Raji (cell line): ENCODE results near the gene PRPF40B.

Experiments
- POLR2A ChIP-seq: IDR thresholded peaks from 2 replicates; pipeline ENCODE4 v1.6.1; 2011; ENCODE audit warnings: low read depth, low read length, control low read depth; ENCODE audit not compliant: insufficient read depth

Gene PRPF40B

DNA sequence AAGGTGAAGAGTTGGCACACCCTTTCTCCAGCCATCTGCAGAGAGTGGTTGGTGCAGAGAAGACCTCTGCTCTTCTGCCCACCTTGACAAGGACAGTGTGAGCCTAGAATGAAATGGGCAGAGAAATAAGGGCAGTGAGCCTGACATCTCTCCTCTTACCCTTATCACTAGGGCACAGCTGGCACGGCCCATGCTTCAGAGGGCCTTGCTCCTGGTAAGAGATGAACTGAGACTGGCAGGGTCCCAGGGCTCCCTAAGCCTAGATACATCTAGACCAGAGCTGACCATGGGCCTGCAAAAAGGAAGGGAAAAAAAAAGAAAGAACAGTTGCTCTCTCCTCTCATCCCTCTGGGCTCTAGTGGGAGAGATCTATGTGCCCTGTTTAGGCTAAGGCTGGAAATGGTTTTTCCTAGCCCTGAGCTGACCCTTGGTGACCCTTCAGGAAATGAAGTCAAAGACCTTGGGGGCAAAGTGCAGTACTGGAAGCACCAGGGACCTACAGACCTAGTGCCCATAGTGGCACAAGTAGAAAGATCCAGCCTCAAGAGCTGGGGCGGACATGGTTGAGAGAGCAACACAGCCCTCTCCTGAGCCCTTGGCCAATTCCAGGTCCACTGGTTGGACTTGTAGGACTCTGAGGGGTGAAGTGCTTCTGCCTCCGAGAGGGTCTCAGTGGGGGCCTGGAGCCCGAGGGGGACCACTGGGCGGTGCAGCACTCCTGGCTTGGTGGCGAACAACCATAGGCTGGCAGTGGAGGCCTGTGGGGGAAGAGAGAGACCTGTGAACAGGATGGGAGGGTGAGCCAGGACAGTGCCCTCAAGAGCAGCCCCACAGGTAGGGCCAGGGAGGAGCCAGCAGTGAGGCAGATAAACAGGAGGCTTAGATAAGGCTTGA, 22.0 kb downstream of the PRPF40B start:
- TF ChIP-seq POLR2A, result no peak

DNA sequence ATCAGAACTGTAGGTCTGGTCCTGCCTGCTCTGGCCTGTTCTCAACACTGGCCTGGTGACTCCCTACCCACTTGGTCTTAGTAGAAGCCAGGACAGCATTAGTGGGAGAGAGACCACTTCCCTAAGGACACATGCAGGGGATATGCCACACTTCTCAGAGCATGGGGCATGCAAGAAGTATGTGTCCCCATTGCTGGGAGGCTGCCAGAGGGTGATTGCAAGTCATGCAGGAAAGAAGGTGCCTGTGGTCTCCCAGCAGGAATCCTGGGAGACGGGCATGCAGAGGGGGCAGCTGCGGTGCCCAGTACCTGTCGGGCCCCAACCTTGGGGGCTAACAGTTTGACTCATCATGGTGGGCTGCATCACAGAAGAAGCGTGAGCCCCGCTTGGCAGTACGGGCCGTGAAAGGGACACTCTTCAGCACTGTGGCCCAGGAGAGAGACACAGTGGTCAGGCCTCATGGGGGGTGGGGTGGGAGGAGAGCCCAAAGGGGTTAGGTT, 23.0 kb downstream of the PRPF40B start:
- TF ChIP-seq POLR2A, result no peak

DNA sequence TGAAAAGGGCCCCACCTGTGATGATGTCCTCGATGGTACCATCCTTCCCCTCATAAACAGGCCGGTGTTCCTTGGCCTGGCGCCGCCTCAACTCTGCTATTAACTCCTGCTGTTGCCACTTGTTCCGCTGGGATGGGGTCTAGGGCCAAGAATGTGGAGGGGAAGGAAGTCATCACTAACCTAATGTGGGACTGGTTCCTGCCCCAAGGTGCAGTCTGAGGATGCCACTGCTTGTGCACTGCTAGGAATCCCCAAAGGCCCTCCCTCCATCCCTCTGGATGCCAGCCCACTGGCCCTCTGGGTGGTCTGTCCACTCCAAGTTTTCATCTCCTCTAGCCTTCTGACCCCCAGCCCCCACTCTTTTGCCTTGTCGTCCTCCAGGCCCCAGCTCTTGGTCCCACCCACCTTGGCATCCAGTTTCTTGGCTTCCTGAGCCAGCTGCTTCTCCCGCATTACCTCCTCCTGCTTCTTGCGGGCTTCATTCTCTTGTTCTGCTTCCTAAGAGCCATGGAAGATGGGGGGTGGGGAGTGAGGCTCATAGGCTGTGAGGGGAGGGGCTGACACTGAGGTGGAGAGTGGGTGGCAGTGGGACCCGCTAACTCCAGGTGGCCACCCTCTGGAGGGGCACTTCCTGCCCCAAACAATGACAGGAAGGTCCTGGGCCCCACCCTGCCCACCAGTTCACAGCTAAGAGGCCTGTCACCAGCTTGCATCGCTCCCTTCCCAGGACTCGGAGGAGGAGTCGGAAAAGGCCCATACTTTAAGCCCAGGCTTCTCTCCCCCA, 23.7 kb downstream of the PRPF40B start:
- no peak for TF ChIP-seq POLR2A

DNA sequence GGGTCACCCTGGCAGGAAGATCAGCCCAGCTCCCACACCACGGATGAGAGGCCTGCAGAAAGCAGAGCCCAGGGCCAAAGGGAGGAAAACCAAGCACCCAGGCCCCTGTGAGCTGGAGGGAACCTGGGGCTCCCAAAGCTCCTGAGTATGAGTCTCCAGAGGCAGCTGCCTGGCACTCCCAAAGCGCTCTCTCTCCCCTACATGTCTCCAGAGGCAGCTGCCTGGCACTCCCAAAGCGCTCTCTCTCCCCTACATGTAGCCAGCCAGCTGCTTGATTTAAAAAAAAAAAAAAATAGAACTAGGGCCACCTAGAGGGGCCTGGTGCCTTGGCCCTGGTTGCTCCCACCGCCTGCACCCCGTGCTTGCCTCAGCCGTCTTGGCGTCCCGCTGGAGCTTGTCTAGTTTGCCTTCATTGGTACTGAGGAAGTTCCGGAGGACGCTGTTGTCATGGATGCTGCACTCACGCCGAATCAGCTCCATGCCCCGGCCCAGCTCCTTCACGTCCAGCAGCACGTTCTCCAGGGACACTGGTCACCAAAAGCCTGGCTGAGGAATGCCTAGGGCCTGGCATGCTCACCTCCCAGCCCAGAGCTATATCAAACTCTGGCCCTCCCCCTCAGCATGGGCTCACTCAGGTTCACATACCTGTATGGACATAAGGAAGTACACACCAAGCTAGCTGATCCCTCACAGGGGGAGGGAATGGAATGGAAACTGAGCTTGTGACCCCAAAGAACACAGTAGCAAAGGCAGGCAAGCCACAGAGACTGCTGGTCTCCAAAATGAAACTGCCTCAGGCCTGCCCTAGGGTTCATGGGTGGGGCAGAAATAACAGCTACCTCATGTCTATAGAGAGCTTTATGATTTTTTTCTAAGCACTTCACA, 24.7 kb downstream of the PRPF40B start:
- no peak for TF ChIP-seq POLR2A

DNA sequence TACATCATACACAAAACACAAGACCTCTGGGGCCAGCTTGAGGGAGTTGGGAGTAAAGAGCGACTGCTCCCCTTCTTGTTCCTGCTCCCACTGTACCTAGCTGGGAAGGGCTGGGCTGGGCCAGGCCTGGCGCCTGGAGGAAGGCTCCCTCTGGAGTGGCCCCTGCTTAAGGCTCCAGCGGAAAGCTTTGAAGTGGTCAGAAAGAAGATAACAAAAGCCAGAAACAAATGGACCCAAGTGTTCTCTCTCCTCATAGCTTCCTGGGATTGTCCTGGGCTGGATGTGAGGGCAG, 25.3 kb downstream of the PRPF40B start:
- TF ChIP-seq POLR2A, result no peak

DNA sequence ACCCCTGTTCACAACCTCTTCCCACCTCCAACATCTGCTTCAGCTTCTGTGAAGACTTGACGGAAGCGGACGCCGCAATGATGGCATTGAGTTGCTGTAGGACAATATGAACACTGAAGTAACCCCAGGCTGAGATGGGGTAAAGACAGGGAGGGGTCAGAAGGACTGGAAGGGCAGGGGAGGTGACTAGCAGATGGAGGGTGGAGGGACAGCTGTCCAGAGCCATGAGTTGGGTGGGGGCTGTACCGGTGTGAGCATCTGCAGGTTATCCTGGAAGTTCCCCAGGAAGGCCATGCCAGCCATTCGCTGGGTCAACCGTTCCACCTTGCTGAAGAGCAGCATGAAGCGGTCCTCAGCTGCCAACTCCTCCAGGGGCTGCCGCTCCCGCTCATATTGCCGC, 26.1 kb downstream of the PRPF40B start:
- no peak for TF ChIP-seq POLR2A

DNA sequence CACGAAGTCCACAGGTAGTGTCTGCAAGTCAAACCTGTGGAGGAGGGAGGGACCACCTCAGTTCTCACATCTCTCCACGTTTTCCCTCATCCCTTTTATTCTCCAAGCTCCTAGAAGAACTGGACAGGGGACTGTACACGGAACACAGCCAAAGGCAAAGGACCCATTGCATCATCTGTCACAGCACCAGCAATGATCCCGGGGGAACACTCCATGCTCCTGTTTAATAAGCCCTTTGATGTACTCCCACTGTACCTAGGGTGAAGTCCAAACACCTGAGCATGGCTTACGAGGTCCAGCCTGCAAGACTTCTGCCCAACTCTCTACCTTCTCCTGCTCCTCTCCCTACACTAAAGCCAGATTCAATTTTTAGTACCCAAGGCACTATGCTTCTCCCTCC, 26.5 kb downstream of the PRPF40B start:
- no peak for TF ChIP-seq POLR2A

DNA sequence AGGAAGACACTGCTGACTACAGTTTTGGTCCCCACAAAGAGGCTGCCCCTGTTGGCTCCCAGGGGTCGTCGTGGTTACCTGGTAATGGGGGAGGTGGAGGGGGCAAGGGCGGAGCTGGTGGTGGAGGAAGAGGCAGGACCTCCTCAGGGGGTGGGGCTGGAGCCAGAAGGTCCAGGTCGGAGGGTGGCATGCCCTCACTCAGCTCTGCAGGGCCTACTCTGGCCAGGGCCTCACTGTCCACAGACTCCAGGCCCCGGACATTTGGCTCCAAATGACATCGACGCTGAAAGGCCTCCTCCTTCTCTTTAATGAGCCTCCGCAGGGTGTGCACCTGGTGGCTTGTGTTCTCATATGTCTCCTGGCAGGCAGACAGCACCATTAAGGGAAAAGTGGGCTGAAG, 28.5 kb downstream of the PRPF40B start:
- no peak for TF ChIP-seq POLR2A

DNA sequence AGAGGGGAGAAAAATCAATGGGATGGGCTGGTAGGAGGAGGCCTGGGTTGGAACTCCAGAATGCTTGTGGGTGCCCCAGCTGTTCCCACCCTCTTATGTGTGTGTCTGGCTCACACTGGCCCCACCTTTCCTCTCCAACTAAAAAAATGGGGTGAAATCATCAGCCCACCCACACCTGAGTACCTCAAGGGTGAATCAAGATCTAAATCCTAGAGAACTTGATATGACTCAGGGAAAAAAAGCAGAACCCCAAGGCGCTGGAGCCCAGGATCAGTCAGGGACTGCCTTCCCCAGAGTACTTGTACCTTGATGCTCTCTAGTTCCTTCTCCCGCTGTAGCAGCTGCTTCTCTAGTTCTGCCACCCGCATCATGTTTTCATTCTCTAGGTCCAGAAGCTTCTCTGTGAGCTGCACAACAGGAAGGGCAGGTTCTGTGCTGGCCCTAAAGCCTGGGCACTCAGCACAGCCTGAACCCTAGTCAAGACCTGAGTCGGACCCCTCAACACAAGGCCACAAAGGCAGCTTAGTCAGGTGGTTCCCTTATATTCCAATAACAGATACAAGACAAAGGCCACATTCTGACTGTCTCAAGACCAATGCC, 29.7 kb downstream of the PRPF40B start:
- no peak for TF ChIP-seq POLR2A

DNA sequence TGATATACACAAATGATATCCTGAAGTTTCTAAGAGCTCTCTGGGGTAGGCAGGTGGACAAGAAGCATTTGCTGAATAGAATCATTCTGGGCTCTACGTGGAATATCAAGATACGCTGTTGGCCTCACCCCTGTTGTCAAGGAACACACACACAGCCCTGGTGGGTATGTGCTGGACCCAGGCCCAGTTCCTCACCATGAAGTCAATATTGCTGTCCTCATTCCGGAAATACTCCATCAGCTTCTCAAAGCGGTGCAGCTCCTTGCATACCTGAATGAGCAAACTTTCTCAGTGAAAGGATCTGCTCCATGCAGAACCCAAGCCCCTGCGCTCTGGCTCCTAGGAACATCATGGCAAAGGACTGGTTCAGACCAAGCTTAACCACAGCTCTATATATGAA, 31.4 kb downstream of the PRPF40B start:
- TF ChIP-seq POLR2A, result no peak

DNA sequence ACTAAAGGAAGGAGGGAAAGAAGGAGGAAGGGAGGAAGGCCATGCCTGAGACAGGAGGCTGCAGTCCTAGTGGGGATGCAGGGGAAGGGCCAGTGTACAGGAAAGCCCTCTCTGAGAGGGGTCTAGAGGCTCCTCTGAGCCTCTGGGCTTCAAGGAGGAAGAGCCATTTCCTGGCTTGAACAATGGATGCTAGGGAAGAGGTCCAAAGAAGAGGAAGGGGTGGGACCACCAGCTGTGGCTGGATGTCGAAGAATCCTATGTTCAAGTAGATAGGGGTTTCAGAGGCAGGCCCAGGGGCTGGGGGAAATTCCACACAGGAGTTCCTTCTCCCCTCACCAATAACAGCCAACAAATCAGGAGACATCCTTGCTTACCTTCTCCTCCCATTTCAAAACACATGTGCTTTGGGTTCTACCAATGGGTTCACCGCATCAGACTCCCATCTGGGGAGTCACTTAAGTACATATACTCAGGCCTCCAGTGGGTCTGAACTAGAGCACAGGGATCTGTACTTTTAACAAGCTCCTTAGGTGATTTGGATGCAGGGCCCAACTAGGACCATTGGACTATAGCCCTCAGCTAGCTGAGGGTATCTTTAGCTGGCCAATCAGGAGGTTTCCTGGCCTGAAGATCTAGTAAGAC, 32.4 kb downstream of the PRPF40B start:
- TF ChIP-seq POLR2A, result no peak

DNA sequence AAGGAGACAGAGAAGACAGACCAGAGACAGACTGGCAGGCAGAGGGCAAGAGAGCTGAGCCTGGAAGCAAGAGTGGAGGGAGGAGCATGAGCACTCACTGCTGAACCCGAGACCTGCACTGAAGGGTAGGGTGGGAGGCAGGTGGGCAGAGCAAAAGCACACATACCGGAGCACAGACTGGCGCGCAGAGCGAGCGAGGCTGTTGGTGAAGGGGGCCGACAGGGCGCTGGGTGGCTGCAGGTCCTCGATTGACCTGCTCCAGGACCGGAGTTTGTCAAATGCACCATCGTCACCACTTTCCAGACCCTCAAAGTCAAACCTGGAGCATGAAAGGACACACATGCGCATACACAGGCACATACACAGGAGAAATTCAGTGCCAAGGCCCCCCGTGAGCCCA, 34.9 kb downstream of the PRPF40B start:
- TF ChIP-seq POLR2A, result no peak

DNA sequence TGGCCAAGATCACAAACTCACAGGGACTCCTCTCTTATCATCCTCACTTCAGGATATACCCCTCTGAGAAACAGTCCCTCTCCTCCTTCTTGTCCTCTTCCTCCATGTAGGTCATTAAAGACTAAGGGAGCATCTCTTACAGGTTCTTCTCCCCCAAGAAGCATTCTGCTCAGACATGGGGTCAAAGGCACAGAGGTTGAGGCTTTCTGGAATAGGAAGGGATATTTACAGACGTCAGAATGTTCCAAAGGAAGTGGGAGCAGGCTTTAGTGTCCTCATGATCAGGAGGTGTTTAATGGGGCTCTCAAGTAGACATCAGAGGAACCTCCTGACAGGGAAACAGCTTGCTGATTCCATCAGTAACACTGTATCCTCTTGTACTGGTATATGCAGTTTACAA, 36.4 kb downstream of the PRPF40B start:
- no peak for TF ChIP-seq POLR2A

DNA sequence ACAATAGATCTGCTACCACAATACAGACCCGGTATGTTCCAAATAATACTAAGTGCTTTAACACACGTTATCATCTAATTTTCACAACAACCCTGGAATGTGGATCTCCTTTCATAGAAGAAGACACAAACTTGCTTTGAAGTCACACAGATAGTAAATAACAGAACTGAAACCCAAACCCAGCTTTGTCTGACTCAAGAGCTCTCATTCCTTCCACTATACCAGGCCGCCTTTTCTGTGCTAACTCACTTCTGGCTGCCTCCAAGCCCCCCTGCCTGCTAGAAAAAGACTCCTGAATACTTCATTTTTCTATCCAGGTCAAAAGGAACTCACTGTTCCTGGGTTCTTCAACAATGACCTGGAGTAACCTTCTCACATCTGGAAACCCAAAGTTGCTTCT, 37.8 kb downstream of the PRPF40B start:
- no peak for TF ChIP-seq POLR2A
